ENCODE measurements around the gene PARP1.

GRCh38 chr1:226395753-226396152 lies 12.1 kb downstream of the PARP1 start:
- TF ChIP-seq CTCF (IDR thresholded peaks at IDR 0.05) (no peak), POLR2A (IDR thresholded peaks at IDR 0.05) (no peak)

All from sigmoid colon (tissue), 3 donors.